DMS53 (cell line): Measurements from ENCODE around the gene OR4L1.
"Not testable (repeated sequence)": the region's sequence is repeated elsewhere in the genome, so short reads cannot be mapped to it uniquely, and the experiment has no call there.

Source experiments
- DNase-seq: peaks from one replicate; lab custom pipeline; 2025; lab: John Stamatoyannopoulos, UW

OR4L1 gene, protein sequence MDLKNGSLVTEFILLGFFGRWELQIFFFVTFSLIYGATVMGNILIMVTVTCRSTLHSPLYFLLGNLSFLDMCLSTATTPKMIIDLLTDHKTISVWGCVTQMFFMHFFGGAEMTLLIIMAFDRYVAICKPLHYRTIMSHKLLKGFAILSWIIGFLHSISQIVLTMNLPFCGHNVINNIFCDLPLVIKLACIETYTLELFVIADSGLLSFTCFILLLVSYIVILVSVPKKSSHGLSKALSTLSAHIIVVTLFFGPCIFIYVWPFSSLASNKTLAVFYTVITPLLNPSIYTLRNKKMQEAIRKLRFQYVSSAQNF

GRCh38 chr14:20059745-20060144, at the start of gene OR4L1:
Gene OR4L1, plus strand, starts transcription at chr14:20060045. Its CDS starts 0 bp downstream, at chr14:20060045.
- no peak for DNase-seq

GRCh38 chr14:20019257-20019865, 40.5 kb upstream of the OR4L1 start, which contains the start of gene OR4K14:
Gene OR4K14, minus strand, starts transcription at chr14:20019307. Its CDS starts 4,114 bp downstream, at chr14:20015193.
- DNase-seq: no peak

- DNase-seq: no peak
These were observed 28.8 kb upstream of the OR4L1 start for GRCh38 chr14:20031058-20031457.

DNA sequence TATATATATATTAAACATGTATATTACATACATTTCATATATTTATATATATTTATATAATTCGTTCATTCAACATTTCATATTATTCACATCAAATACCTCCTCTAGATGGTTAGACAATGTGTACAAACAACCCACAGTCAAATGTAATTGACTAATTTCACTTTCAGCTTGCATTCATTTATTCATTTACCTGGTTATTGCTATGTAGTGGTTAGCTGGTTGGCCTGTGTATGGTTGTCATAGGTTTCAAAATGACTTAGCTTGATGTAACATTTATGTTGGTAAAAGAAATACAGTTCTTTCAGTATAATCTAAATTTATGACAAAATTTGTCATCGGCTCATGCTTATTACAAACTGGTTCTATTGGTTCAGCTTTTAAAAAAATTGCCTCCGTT, 24.4 kb upstream of the OR4L1 start:
- no peak for DNase-seq

DNA sequence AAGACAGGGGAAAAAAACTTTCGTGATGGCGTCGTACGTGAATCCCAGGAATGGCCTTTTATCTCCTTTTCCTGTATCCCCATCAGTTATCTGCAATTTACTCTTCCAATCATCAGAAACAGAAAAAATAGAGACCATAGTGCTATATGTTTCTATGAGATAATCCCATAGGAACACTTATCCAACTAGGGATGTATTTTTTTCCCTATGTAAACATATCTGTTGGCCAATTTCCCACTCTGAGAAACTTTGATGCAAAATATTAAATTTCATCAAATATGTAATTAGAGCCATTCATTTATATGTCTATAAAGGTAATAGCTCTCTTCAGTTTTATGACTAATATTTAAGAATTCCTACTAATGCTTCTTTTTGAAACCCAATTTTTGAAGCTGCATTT, 23.9 kb upstream of the OR4L1 start, which contains the start of gene OR4K13:
OR4K13 (minus strand) TSS at position 101 of the 400 bp plus-strand sequence. CDS start 1,280 bp downstream, outside the sequence.
- DNase-seq: no peak

DNA sequence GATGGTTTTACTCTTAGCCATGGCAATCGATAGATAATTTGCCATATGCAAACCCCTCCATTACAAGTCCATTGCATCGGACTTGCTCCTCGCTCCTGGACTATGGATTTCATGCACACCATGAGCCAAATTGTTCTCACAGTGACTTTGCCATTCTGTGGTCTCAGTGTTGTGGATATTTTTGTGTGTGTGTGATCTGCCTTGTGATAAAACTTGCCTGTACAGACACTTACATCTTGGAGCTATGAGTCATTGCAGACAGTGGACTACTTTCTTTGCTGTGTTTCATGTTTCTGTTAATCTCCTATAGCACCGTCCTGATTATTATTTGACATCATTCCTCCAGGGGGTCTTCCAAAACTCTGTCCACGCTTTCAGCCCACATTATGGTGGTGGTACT, 15.6 kb upstream of the OR4L1 start:
- DNase-seq: no peak

- no peak for DNase-seq
These were observed 11.6 kb upstream of the OR4L1 start for GRCh38 chr14:20048202-20048601.

DNA sequence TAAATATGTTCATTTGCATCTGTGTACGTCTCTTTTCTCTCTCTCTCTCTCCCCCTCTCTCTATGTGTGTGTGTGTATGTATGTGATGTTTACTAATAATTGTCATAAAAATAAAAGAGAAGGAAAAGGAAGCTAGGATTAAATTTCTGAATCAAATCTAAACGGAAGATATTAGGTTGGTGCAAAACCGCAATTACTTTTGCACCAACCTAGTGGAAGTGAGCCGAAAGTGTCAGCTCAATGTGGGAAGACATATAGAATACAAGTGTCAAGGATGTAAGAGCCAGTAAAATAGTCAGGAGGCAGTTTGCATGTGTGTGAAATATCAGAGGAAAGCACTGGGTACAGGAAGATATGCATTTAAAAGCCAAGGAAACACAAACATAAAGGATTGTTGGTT, 32.2 kb downstream of the OR4L1 start:
- no peak for DNase-seq

DNA sequence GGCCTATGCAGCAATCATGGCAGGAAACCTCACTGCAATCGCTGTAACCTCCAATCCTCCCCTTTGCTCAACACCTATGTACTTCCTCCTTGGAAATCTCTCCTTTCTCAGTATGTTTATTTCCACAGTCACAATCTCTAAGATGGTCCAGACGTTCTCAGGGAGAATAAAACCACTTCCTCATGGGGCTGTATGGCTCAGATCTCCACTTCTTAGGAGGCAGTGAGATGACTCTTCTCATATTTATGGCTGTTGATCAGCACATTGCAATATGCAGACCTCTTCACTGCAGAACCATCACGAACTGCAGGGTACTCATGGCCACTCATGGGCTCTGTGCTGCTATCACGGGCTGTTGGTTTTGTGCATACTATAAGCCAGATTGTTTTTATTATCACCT, 33.6 kb downstream of the OR4L1 start:
- no peak for DNase-seq

DNA sequence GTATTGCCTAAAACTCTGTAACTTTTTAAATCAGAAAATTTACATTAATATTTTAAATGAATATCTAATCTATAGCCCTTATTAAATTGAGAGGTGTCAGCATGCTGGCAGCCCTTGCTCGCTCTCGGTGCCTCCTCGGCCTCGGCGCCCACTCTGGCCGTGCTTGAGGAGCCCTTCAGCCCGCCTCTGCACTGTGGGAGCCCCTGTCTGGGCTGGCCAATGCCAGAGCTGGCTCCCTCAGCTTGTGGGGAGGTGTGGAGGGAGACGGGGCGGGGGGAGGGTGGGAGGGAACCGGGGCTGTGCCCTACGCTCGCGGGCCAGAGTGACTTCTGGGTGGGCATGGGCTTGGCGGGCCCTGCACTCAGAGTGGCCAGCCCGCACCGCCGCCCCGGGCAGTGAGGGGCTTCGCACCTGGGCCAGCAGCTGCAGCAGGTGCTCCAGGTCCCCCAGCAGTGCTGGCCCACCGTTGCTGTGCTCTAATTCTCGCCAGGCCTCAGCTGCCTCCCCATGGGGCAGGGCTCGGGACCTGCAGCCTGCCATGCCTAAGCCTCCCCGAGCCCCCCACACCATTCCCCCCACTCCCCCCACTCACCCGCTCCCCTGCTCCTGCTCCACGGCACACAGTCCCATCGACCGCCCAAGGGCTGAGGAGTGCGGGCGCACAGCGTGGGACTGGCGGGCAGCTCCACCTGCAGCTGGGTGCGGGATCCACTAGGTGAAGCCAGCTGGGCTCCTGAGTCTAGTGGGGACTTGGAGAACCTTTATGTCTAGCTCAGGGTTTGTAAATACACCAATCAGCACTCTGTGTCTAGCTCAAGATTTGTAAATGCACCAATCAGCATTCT, 39.3 kb downstream of the OR4L1 start:
- DNase-seq: not testable (repeated sequence)

- DNase-seq: no peak
These were observed 50.6 kb downstream of the OR4L1 start, which contains the start of gene OR4K17 for GRCh38 chr14:20110438-20110837. Gene OR4K17, plus strand, starts transcription at chr14:20110739. Its CDS starts 6,761 bp downstream, at chr14:20117500.
